ENCODE data around the gene TEX9.
A peak's percentile ranks its signal among the peaks of the same experiment; 100 is the strongest.

TEX9 gene

GRCh38 chr15:56322444-56322843 is 42.8 kb upstream of the TEX9 start:
- H2BK12ac ChIP-seq (ENCODE audit: low read length in 2 of 2), result no peak overlapping the region
- no peak overlapping the region for H3K23ac ChIP-seq (ENCODE audit: low read length in 2 of 2)
- H2BK15ac ChIP-seq (ENCODE audit: low read depth, poor library complexity, severe bottlenecking), result no peak overlapping the region
- DNase-seq, result no peak
- no peak overlapping the region for H3K14ac ChIP-seq (ENCODE audit: low read length in 2 of 2)
- no peak overlapping the region for H3K18ac ChIP-seq (ENCODE audit: low read depth in 1 of 2, low read length in 2 of 2)
- H4K91ac ChIP-seq (ENCODE audit: low read length), result no peak overlapping the region
- H3K4me3 ChIP-seq (ENCODE audit: insufficient read depth in 1 of 2, low read depth in 1 of 2, low read length in 2 of 2), result no peak overlapping the region
- H3K9me3 ChIP-seq (ENCODE audit: control insufficient read depth, low read length), result peaks cover 12% of the 10 kb centered on the region
- H3K27me3 ChIP-seq (ENCODE audit: control insufficient read depth in 1 of 2, insufficient read depth in 1 of 2, low read length in 2 of 2), result no peaks in the 10 kb centered on the region
- no peak overlapping the region for H2AK5ac ChIP-seq (ENCODE audit: low read length, severe bottlenecking)
- H2BK120ac ChIP-seq (ENCODE audit: low read depth, low read length), result no peak overlapping the region
- no peak overlapping the region for H3K9ac ChIP-seq (ENCODE audit: low read length)
- H3K4me2 ChIP-seq (ENCODE audit: low read length, poor library complexity, severe bottlenecking), result no peak overlapping the region
- no peak overlapping the region for H2BK5ac ChIP-seq (ENCODE audit: low read depth, low read length, poor library complexity, severe bottlenecking)
- no peak overlapping the region for H3K4ac ChIP-seq (ENCODE audit: low read depth in 1 of 2, low read length in 2 of 2)
- no peaks in the 10 kb centered on the region for H3K36me3 ChIP-seq (ENCODE audit: control insufficient read depth in 1 of 2, insufficient read depth in 2 of 2, low read depth in 1 of 2, low read length in 2 of 2)
- H4K8ac ChIP-seq (ENCODE audit: low read length), result no peak overlapping the region
- no peaks in the 10 kb centered on the region for H3K79me1 ChIP-seq (replicated peaks; ENCODE audit: low read length, poor library complexity, severe bottlenecking)
- H2AFZ ChIP-seq (ENCODE audit: low read depth, low read length), result no peak overlapping the region
- no peak overlapping the region for H3K27ac ChIP-seq (ENCODE audit: low read length, poor library complexity, severe bottlenecking)
- 50% methylated on average over 2 of the region's 2 CpGs for WGBS
- no peaks in the 10 kb centered on the region for H3K4me1 ChIP-seq (ENCODE audit: control insufficient read depth, insufficient read depth, low read depth, low read length)

GRCh38 chr15:56323435-56323834 is 41.8 kb upstream of the TEX9 start:
- no peaks in the 10 kb centered on the region for H3K36me3 ChIP-seq (ENCODE audit: control insufficient read depth in 1 of 2, insufficient read depth in 2 of 2, low read depth in 1 of 2, low read length in 2 of 2)
- no peak overlapping the region for H2BK15ac ChIP-seq (ENCODE audit: low read depth, poor library complexity, severe bottlenecking)
- WGBS, result 75% methylated on average over 1 of the region's 1 CpG
- H4K91ac ChIP-seq (ENCODE audit: low read length), result no peak overlapping the region
- H3K79me1 ChIP-seq (replicated peaks; ENCODE audit: low read length, poor library complexity, severe bottlenecking), result no peaks in the 10 kb centered on the region
- no peak overlapping the region for H3K27ac ChIP-seq (ENCODE audit: low read length, poor library complexity, severe bottlenecking)
- no peak overlapping the region for H3K4me2 ChIP-seq (ENCODE audit: low read length, poor library complexity, severe bottlenecking)
- no peaks in the 10 kb centered on the region for H3K27me3 ChIP-seq (ENCODE audit: control insufficient read depth in 1 of 2, insufficient read depth in 1 of 2, low read length in 2 of 2)
- no peak overlapping the region for H2BK12ac ChIP-seq (ENCODE audit: low read length in 2 of 2)
- H2AFZ ChIP-seq (ENCODE audit: low read depth, low read length), result no peak overlapping the region
- H4K8ac ChIP-seq (ENCODE audit: low read length), result no peak overlapping the region
- no peak overlapping the region for H3K14ac ChIP-seq (ENCODE audit: low read length in 2 of 2)
- H3K4ac ChIP-seq (ENCODE audit: low read depth in 1 of 2, low read length in 2 of 2), result no peak overlapping the region
- no peak for DNase-seq
- H3K18ac ChIP-seq (ENCODE audit: low read depth in 1 of 2, low read length in 2 of 2), result no peak overlapping the region
- no peak overlapping the region for H2BK5ac ChIP-seq (ENCODE audit: low read depth, low read length, poor library complexity, severe bottlenecking)
- no peak overlapping the region for H3K9ac ChIP-seq (ENCODE audit: low read length)
- H3K4me3 ChIP-seq (ENCODE audit: insufficient read depth in 1 of 2, low read depth in 1 of 2, low read length in 2 of 2), result no peak overlapping the region
- H3K4me1 ChIP-seq (ENCODE audit: control insufficient read depth, insufficient read depth, low read depth, low read length), result no peaks in the 10 kb centered on the region
- no peak overlapping the region for H2AK5ac ChIP-seq (ENCODE audit: low read length, severe bottlenecking)
- no peak overlapping the region for H2BK120ac ChIP-seq (ENCODE audit: low read depth, low read length)
- H3K23ac ChIP-seq (ENCODE audit: low read length in 2 of 2), result no peak overlapping the region
- H3K9me3 ChIP-seq (ENCODE audit: control insufficient read depth, low read length), result peaks cover 5% of the 10 kb centered on the region

GRCh38 chr15:56325186-56325585 is 40.0 kb upstream of the TEX9 start:
- Histone ChIP-seq H3K4me2 (ENCODE audit: low read length, poor library complexity, severe bottlenecking) (no peak overlapping the region), H2BK5ac (ENCODE audit: low read depth, low read length, poor library complexity, severe bottlenecking) (no peak overlapping the region), H2AK5ac (ENCODE audit: low read length, severe bottlenecking) (no peak overlapping the region), H4K91ac (ENCODE audit: low read length) (no peak overlapping the region), H3K27me3 (ENCODE audit: control insufficient read depth in 1 of 2, insufficient read depth in 1 of 2, low read length in 2 of 2) (no peaks in the 10 kb centered on the region), H3K36me3 (ENCODE audit: control insufficient read depth in 1 of 2, insufficient read depth in 2 of 2, low read depth in 1 of 2, low read length in 2 of 2) (no peaks in the 10 kb centered on the region), H3K79me1 (replicated peaks; ENCODE audit: low read length, poor library complexity, severe bottlenecking) (no peaks in the 10 kb centered on the region), H3K4me3 (ENCODE audit: insufficient read depth in 1 of 2, low read depth in 1 of 2, low read length in 2 of 2) (no peak overlapping the region), H3K27ac (ENCODE audit: low read length, poor library complexity, severe bottlenecking) (no peak overlapping the region), H3K14ac (ENCODE audit: low read length in 2 of 2) (no peak overlapping the region), H2BK15ac (ENCODE audit: low read depth, poor library complexity, severe bottlenecking) (no peak overlapping the region), H2BK120ac (ENCODE audit: low read depth, low read length) (no peak overlapping the region), H3K4ac (ENCODE audit: low read depth in 1 of 2, low read length in 2 of 2) (no peak overlapping the region), H3K9ac (ENCODE audit: low read length) (peak overlapping the region; percentile 46), H3K4me1 (ENCODE audit: control insufficient read depth, insufficient read depth, low read depth, low read length) (no peaks in the 10 kb centered on the region), H2AFZ (ENCODE audit: low read depth, low read length) (no peak overlapping the region), H2BK12ac (ENCODE audit: low read length in 2 of 2) (no peak overlapping the region), H4K8ac (ENCODE audit: low read length) (no peak overlapping the region), H3K18ac (ENCODE audit: low read depth in 1 of 2, low read length in 2 of 2) (no peak overlapping the region), H3K9me3 (ENCODE audit: control insufficient read depth, low read length) (peaks cover 5% of the 10 kb centered on the region), H3K23ac (ENCODE audit: low read length in 2 of 2) (no peak overlapping the region)
- 63% methylated on average over 1 of the region's 3 CpGs for WGBS
- no peak for DNase-seq

GRCh38 chr15:56327721-56328502 is 37.3 kb upstream of the TEX9 start:
- no peak overlapping the region for H3K4me2 ChIP-seq (ENCODE audit: low read length, poor library complexity, severe bottlenecking)
- H3K14ac ChIP-seq (ENCODE audit: low read length in 2 of 2), result no peak overlapping the region
- H4K8ac ChIP-seq (ENCODE audit: low read length), result no peak overlapping the region
- no peak overlapping the region for H3K18ac ChIP-seq (ENCODE audit: low read depth in 1 of 2, low read length in 2 of 2)
- H2AK5ac ChIP-seq (ENCODE audit: low read length, severe bottlenecking), result no peak overlapping the region
- H3K9ac ChIP-seq (ENCODE audit: low read length), result no peak overlapping the region
- H3K9me3 ChIP-seq (ENCODE audit: control insufficient read depth, low read length), result peaks cover 13% of the 10 kb centered on the region
- H3K79me1 ChIP-seq (replicated peaks; ENCODE audit: low read length, poor library complexity, severe bottlenecking), result no peaks in the 10 kb centered on the region
- DNase-seq, result no peak
- no peak overlapping the region for H3K23ac ChIP-seq (ENCODE audit: low read length in 2 of 2)
- no peak overlapping the region for H4K91ac ChIP-seq (ENCODE audit: low read length)
- H3K4me3 ChIP-seq (ENCODE audit: insufficient read depth in 1 of 2, low read depth in 1 of 2, low read length in 2 of 2), result no peak overlapping the region
- H3K4me1 ChIP-seq (ENCODE audit: control insufficient read depth, insufficient read depth, low read depth, low read length), result no peaks in the 10 kb centered on the region
- H2BK15ac ChIP-seq (ENCODE audit: low read depth, poor library complexity, severe bottlenecking), result no peak overlapping the region
- H2BK120ac ChIP-seq (ENCODE audit: low read depth, low read length), result no peak overlapping the region
- H2BK12ac ChIP-seq (ENCODE audit: low read length in 2 of 2), result no peak overlapping the region
- no peak overlapping the region for H2AFZ ChIP-seq (ENCODE audit: low read depth, low read length)
- no peak overlapping the region for H2BK5ac ChIP-seq (ENCODE audit: low read depth, low read length, poor library complexity, severe bottlenecking)
- WGBS, result 88% methylated on average over 5 of the region's 6 CpGs
- H3K4ac ChIP-seq (ENCODE audit: low read depth in 1 of 2, low read length in 2 of 2), result no peak overlapping the region
- H3K27me3 ChIP-seq (ENCODE audit: control insufficient read depth in 1 of 2, insufficient read depth in 1 of 2, low read length in 2 of 2), result no peaks in the 10 kb centered on the region
- H3K27ac ChIP-seq (ENCODE audit: low read length, poor library complexity, severe bottlenecking), result no peak overlapping the region
- no peaks in the 10 kb centered on the region for H3K36me3 ChIP-seq (ENCODE audit: control insufficient read depth in 1 of 2, insufficient read depth in 2 of 2, low read depth in 1 of 2, low read length in 2 of 2)
